HepG2 (cell line): ENCODE data around the gene DDX46. TPM values are rescaled to one million over a fixed set of nuclear protein-coding genes. Genes with fewer than 3 reads are reported as not detected.

Source experiments
- AGO2 ChIP-seq: fragments of 200-400 bp; formaldehyde crosslinking; optimal IDR thresholded peaks from 2 replicates; pipeline ENCODE3; 2017; ENCODE audit warnings: mild to moderate bottlenecking, low read depth, low read length, moderate library complexity
- CBFB ChIP-seq: sonication (generic); formaldehyde crosslinking; IDR thresholded peaks from 2 replicates; pipeline ENCODE4 v1.4.0; 2020; ENCODE audit warnings: missing genetic modification reagents
- FOSL2 ChIP-seq: sonication (generic); formaldehyde crosslinking; IDR thresholded peaks from 2 replicates; pipeline ENCODE4 v1.4.0; 2020; ENCODE audit warnings: missing genetic modification reagents
- MAF1 ChIP-seq: sonication (generic); formaldehyde crosslinking; IDR thresholded peaks from 2 replicates; pipeline ENCODE4 v1.5.0; 2020; ENCODE audit warnings: missing genetic modification reagents, borderline replicate concordance
- MXI1 ChIP-seq: IDR thresholded peaks from 3 replicates; pipeline ENCODE4 v1.6.1; 2012; ENCODE audit warnings: low read depth, low read length, inconsistent platforms, borderline replicate concordance
- NRL ChIP-seq: sonication (generic); formaldehyde crosslinking; IDR thresholded peaks from 2 replicates; pipeline ENCODE4 v1.5.0; 2020; ENCODE audit warnings: missing genetic modification reagents, mild to moderate bottlenecking, moderate library complexity, borderline replicate concordance
- RCOR2 ChIP-seq: IDR thresholded peaks from 2 replicates; pipeline ENCODE4 v1.6.1; 2016; ENCODE audit warnings: missing biosample characterization, missing genetic modification reagents
- SP5 ChIP-seq: IDR thresholded peaks from 2 replicates; pipeline ENCODE4 v1.6.1; 2016; ENCODE audit warnings: low read depth, borderline replicate concordance
- TBP ChIP-seq: sonication (generic); formaldehyde crosslinking; IDR thresholded peaks from 2 replicates; pipeline ENCODE4 v1.5.0; 2020; ENCODE audit warnings: missing genetic modification reagents
- ZNF329 ChIP-seq: sonication (generic); formaldehyde crosslinking; IDR thresholded peaks from 2 replicates; pipeline ENCODE4 v1.9.0; 2021; ENCODE audit warnings: low read depth, mild to moderate bottlenecking, missing genetic modification reagents
- ZNF687 ChIP-seq: sonication (generic); formaldehyde crosslinking; IDR thresholded peaks from 2 replicates; pipeline ENCODE4 v1.5.1; 2020; ENCODE audit warnings: mild to moderate bottlenecking, missing genetic modification reagents, moderate library complexity
- polyA plus RNA-seq, 8 experiments: library from polyadenylated mRNA; depleted of rRNA in 3 of 8; stranded (reverse) in 7 of 8; unstranded in 1 of 8; fragments of >200 nt; fragmentation: Illumina TruSeq in 4 of 8; extraction: Trizol in 4 of 8; gene quantifications; 2 replicates each; pipeline versions ENCODE4 v1.2.1 to v1.2.3, GENCODE V29; 2011 to 2016; ENCODE audit warnings: low read depth in 4 of 8, missing spikeins in 1 of 8, mixed read lengths in 1 of 8; ENCODE audit not compliant: insufficient read depth in 1 of 8
- total RNA-seq, 5 experiments: library from RNA; depleted of rRNA; stranded (reverse); fragments of >200 nt; fragmentation: Illumina TruSeq; extraction: Trizol; gene quantifications; 2 replicates each; pipeline ENCODE4 v1.2.3, GENCODE V29; 2016; ENCODE audit warnings: low read depth in 1 of 5
- TF ChIP-seq, protein P1 (sequence below): IDR thresholded peaks from 2 replicates; pipeline ENCODE4 v1.6.1; 2016; ENCODE audit warnings: low read depth, missing genetic modification reagents, missing compliant biosample characterization
- TF ChIP-seq, protein P2 (sequence below): sonication (generic); formaldehyde crosslinking; IDR thresholded peaks from 2 replicates; pipeline ENCODE4 v1.4.0; 2020; ENCODE audit warnings: mild to moderate bottlenecking, missing genetic modification reagents

DDX46 gene
- total and polyA plus RNA-seq, 2 of the 13 experiments (the other 11 are each of a cell fraction or from before 2014, with no cell fraction given), result 27.3 to 59.3 TPM

DNA sequence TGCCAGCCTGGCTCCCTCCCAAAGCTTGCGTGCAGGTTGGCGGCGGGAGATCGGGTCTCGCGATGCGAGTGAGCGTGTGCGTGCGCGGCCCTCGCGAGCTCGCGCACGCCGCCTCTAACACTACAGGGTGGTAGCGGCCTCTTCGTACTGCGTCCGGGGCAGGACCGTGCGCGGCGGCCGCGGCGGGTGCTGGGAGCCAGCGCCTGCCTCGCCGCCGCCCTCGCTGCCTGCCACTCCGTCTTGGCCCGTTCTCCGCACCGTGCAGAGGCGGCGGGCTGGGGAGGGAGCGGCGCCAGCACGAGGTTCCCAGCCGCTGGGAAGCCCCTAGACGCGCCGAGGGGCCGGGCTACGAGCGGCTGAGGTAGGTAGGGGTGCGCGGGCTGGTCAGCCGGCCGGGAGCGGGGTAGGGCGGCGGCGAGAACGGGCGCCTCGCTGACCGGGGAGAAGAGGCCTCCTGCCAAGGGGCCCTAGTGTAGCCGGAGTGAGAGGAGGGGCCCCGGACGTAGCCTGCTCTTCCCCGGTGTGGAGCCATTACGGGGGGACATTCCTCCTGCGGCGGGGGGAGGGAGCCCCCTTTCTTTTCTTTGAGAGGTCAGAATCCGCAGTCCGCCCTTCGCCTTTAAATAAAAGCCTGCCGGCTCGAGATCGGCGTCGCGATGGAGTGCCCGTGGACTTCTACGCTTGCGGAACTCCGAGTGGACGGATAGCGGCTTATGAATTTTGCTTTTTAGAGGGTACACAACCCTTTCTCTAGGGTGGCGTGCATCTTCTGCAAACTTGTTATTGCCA lies 87.5 kb downstream of the DDX46 start, which contains the start of gene C5orf24 (continued):
- TF ChIP-seq, protein P1, sequence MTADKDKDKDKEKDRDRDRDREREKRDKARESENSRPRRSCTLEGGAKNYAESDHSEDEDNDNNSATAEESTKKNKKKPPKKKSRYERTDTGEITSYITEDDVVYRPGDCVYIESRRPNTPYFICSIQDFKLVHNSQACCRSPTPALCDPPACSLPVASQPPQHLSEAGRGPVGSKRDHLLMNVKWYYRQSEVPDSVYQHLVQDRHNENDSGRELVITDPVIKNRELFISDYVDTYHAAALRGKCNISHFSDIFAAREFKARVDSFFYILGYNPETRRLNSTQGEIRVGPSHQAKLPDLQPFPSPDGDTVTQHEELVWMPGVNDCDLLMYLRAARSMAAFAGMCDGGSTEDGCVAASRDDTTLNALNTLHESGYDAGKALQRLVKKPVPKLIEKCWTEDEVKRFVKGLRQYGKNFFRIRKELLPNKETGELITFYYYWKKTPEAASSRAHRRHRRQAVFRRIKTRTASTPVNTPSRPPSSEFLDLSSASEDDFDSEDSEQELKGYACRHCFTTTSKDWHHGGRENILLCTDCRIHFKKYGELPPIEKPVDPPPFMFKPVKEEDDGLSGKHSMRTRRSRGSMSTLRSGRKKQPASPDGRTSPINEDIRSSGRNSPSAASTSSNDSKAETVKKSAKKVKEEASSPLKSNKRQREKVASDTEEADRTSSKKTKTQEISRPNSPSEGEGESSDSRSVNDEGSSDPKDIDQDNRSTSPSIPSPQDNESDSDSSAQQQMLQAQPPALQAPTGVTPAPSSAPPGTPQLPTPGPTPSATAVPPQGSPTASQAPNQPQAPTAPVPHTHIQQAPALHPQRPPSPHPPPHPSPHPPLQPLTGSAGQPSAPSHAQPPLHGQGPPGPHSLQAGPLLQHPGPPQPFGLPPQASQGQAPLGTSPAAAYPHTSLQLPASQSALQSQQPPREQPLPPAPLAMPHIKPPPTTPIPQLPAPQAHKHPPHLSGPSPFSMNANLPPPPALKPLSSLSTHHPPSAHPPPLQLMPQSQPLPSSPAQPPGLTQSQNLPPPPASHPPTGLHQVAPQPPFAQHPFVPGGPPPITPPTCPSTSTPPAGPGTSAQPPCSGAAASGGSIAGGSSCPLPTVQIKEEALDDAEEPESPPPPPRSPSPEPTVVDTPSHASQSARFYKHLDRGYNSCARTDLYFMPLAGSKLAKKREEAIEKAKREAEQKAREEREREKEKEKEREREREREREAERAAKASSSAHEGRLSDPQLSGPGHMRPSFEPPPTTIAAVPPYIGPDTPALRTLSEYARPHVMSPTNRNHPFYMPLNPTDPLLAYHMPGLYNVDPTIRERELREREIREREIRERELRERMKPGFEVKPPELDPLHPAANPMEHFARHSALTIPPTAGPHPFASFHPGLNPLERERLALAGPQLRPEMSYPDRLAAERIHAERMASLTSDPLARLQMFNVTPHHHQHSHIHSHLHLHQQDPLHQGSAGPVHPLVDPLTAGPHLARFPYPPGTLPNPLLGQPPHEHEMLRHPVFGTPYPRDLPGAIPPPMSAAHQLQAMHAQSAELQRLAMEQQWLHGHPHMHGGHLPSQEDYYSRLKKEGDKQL (CRISPR knock-in tag), result peak; percentile 39; the same call in 1 of the 2 replicates
- TF ChIP-seq CBFB (CRISPR knock-in tag) (peak; percentile 82; the same call in 1 of the 2 replicates), TBP (CRISPR knock-in tag) (no peak), MAF1 (CRISPR knock-in tag) (0 out of 2 replicates have a peak, but pooled peaks have one; percentile 48), NRL (CRISPR knock-in tag) (no peak), SP5 (CRISPR knock-in tag) (peak; percentile 16; the same call in 1 of the 2 replicates), ZNF329 (CRISPR knock-in tag) (peak; percentile 65; the same call in 1 of the 2 replicates), AGO2 (peak; percentile 99), MXI1 (peak; percentile 85), ZNF687 (CRISPR knock-in tag) (peak; percentile 99), FOSL2 (CRISPR knock-in tag) (peak; percentile 31; the same call in 1 of the 2 replicates), RCOR2 (0 out of 2 replicates have a peak, but pooled peaks have one; percentile 13)
- TF ChIP-seq, protein P2, sequence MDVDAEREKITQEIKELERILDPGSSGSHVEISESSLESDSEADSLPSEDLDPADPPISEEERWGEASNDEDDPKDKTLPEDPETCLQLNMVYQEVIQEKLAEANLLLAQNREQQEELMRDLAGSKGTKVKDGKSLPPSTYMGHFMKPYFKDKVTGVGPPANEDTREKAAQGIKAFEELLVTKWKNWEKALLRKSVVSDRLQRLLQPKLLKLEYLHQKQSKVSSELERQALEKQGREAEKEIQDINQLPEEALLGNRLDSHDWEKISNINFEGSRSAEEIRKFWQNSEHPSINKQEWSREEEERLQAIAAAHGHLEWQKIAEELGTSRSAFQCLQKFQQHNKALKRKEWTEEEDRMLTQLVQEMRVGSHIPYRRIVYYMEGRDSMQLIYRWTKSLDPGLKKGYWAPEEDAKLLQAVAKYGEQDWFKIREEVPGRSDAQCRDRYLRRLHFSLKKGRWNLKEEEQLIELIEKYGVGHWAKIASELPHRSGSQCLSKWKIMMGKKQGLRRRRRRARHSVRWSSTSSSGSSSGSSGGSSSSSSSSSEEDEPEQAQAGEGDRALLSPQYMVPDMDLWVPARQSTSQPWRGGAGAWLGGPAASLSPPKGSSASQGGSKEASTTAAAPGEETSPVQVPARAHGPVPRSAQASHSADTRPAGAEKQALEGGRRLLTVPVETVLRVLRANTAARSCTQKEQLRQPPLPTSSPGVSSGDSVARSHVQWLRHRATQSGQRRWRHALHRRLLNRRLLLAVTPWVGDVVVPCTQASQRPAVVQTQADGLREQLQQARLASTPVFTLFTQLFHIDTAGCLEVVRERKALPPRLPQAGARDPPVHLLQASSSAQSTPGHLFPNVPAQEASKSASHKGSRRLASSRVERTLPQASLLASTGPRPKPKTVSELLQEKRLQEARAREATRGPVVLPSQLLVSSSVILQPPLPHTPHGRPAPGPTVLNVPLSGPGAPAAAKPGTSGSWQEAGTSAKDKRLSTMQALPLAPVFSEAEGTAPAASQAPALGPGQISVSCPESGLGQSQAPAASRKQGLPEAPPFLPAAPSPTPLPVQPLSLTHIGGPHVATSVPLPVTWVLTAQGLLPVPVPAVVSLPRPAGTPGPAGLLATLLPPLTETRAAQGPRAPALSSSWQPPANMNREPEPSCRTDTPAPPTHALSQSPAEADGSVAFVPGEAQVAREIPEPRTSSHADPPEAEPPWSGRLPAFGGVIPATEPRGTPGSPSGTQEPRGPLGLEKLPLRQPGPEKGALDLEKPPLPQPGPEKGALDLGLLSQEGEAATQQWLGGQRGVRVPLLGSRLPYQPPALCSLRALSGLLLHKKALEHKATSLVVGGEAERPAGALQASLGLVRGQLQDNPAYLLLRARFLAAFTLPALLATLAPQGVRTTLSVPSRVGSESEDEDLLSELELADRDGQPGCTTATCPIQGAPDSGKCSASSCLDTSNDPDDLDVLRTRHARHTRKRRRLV, result peak; percentile 58; the same call in 1 of the 2 replicates
